ENCODE measurements around the gene SUN1. TPM values are rescaled to one million over a fixed set of nuclear protein-coding genes. Genes with fewer than 3 reads are reported as not detected.
"Not testable (repeated sequence)": the region's sequence is repeated elsewhere in the genome, so short reads cannot be mapped to it uniquely, and the experiment has no call there.

Gene SUN1
- total RNA-seq, 1 donor from 2014 or later = 186 TPM

GRCh38 chr7:786472-787255 is 45.6 kb upstream of the SUN1 start:
- Histone ChIP-seq H3K4me3 (no peak overlapping the region), H3K27me3 (no peaks in the 10 kb centered on the region), H3K4me1 (peaks cover 0 to 4% of the 10 kb centered on the region in 2 donors), H3K27ac (no peak overlapping the region), H3K9me3 (no peaks in the 10 kb centered on the region), H3K36me3 (peaks cover 12 to 21% of the 10 kb centered on the region in 2 donors)
- peak in 1 of 2 donors; percentile 82 for DNase-seq (ENCODE audit: low spot score in 2 of 2)
- intact Hi-C loops (cut with DNase I) = loop anchor here (1.0 to 2.0 kb wide), 2 partner anchors 48 to 87 kb away; no protein-coding TSS in a partner anchor
- peak; percentile 91 to 95 (median 95) for TF ChIP-seq CTCF (IDR thresholded peaks at IDR 0.05)

GRCh38 chr7:787332-788240 is 44.7 kb upstream of the SUN1 start:
- Histone ChIP-seq H3K27ac (no peak overlapping the region), H3K4me3 (no peak overlapping the region), H3K9me3 (no peaks in the 10 kb centered on the region), H3K4me1 (peaks cover 0 to 4% of the 10 kb centered on the region in 2 donors), H3K36me3 (peaks cover 12 to 18% of the 10 kb centered on the region in 2 donors), H3K27me3 (no peaks in the 10 kb centered on the region)
- intact Hi-C loops (cut with DNase I) = loop anchor here (2.0 kb wide), 1 partner anchor 47 kb away; no protein-coding TSS in a partner anchor
- TF ChIP-seq CTCF (IDR thresholded peaks at IDR 0.05) = no peak
- DNase-seq (ENCODE audit: low spot score in 2 of 2) = no peak

GRCh38 chr7:791519-791918 is 40.8 kb upstream of the SUN1 start:
- no peak for DNase-seq (ENCODE audit: low spot score in 2 of 2)
- H3K27ac ChIP-seq = no peak overlapping the region
- no peaks in the 10 kb centered on the region for H3K9me3 ChIP-seq
- intact Hi-C loops (cut with DNase I) = loop anchor here (10.0 kb wide), 1 partner anchor 173 kb away; no protein-coding TSS in a partner anchor
- no peak overlapping the region for H3K4me3 ChIP-seq
- H3K4me1 ChIP-seq = no peaks in the 10 kb centered on the region
- no peaks in the 10 kb centered on the region for H3K36me3 ChIP-seq
- TF ChIP-seq CTCF (IDR thresholded peaks at IDR 0.05) = no peak
- H3K27me3 ChIP-seq = no peaks in the 10 kb centered on the region

- TF ChIP-seq CTCF (IDR thresholded peaks at IDR 0.05) = no peak
- Histone ChIP-seq H3K4me3 (no peak overlapping the region), H3K4me1 (peaks cover 5 to 15% of the 10 kb centered on the region in 2 donors), H3K27ac (no peak overlapping the region), H3K9me3 (no peaks in the 10 kb centered on the region), H3K36me3 (no peaks in the 10 kb centered on the region), H3K27me3 (no peaks in the 10 kb centered on the region)
- no peak for DNase-seq (ENCODE audit: low spot score in 2 of 2)
- intact Hi-C loops (cut with DNase I) = loop anchor here (10.0 kb wide), 1 partner anchor 171 kb away; no protein-coding TSS in a partner anchor
Observed at GRCh38 chr7:794207-794606, 38.1 kb upstream of the SUN1 start.

GRCh38 chr7:794671-795329 is 37.5 kb upstream of the SUN1 start:
- no peak overlapping the region for H3K27ac ChIP-seq
- H3K9me3 ChIP-seq = no peaks in the 10 kb centered on the region
- peaks cover 5 to 18% of the 10 kb centered on the region in 2 donors for H3K4me1 ChIP-seq
- intact Hi-C loops (cut with DNase I) = loop anchor here (10.0 kb wide), 1 partner anchor 170 kb away; no protein-coding TSS in a partner anchor
- H3K36me3 ChIP-seq = no peaks in the 10 kb centered on the region
- no peak overlapping the region for H3K4me3 ChIP-seq
- H3K27me3 ChIP-seq = no peaks in the 10 kb centered on the region
- no peak for DNase-seq (ENCODE audit: low spot score in 2 of 2)
- no peak for TF ChIP-seq CTCF (IDR thresholded peaks at IDR 0.05)

- H3K36me3 ChIP-seq; H3K9me3 ChIP-seq; H3K27me3 ChIP-seq; DNase-seq (ENCODE audit: low spot score in 2 of 2): not testable (repeated sequence)
- Histone ChIP-seq H3K4me1 (peaks cover 20 to 32% of the 10 kb centered on the region in 2 donors), H3K27ac (peak overlapping the region; percentile 88 to 91), H3K4me3 (peak overlapping the region in 1 of 2 donors; percentile 28)
- intact Hi-C loops (cut with DNase I) = loop anchor here (1.0 to 10.0 kb wide), 2 partner anchors 17 to 168 kb away; no protein-coding TSS in a partner anchor
Observed at GRCh38 chr7:796434-797169, 35.7 kb upstream of the SUN1 start.

Measured in ascending aorta (tissue), 2 donors.